Stomach (tissue), 4 donors: ENCODE data around the gene ABHD17C.

ENCODE experiments used
- CTCF ChIP-seq, 7 experiments: fragments of 450-650 bp in 4 of 7; fragments of 200-600 bp in 3 of 7; sonication (generic) in 3 of 7; IDR thresholded peaks; one replicate each; pipeline ENCODE4 v1.5.1; 2016 to 2019; ENCODE audit warnings: antibody characterized with exemption in 7 of 7, control low read depth in 2 of 7, mild to moderate bottlenecking in 1 of 7
- POLR2A ChIP-seq, 4 donors: fragments of 450-650 bp; IDR thresholded peaks; one replicate each; pipeline ENCODE4 v1.6.1; 2016; ENCODE audit warnings: antibody characterized with exemption in 4 of 4, control low read depth in 2 of 4, mild to moderate bottlenecking in 1 of 4, moderate library complexity in 1 of 4
- POLR2AphosphoS5 ChIP-seq, 3 donors: sonication (generic); formaldehyde crosslinking; IDR thresholded peaks; one replicate each; pipeline ENCODE4 v1.6.1; 2016; ENCODE audit warnings: antibody characterized with exemption in 3 of 3

- TF ChIP-seq POLR2A (IDR thresholded peaks at IDR 0.05) (no peak), CTCF (IDR thresholded peaks at IDR 0.05) (no peak), POLR2AphosphoS5 (IDR thresholded peaks at IDR 0.05) (peak in 2 of 3 donors; percentile 35 to 66)
Measured at GRCh38 chr15:80739919-80740318, 44.8 kb downstream of the ABHD17C start.
